Fibroblast of pulmonary artery (primary cell): ENCODE measurements around the gene DCX.

Experiments used
- DNase-seq: peaks from one replicate; pipeline ENCODE4 v3.0.0-alpha.2; 2010; ENCODE audit warnings: low read depth
- H3K4me3 ChIP-seq: replicated peaks from 2 replicates; pipeline ENCODE4 v1.5.1; 2011; ENCODE audit warnings: low read depth, mild to moderate bottlenecking, control low read depth, low read length, moderate library complexity
- CTCF ChIP-seq: IDR thresholded peaks from 2 replicates; pipeline ENCODE4 v1.5.1; 2011; ENCODE audit warnings: mild to moderate bottlenecking, control low read depth, low read length, inconsistent platforms; ENCODE audit errors: missing control alignments

The DCX gene

DNA sequence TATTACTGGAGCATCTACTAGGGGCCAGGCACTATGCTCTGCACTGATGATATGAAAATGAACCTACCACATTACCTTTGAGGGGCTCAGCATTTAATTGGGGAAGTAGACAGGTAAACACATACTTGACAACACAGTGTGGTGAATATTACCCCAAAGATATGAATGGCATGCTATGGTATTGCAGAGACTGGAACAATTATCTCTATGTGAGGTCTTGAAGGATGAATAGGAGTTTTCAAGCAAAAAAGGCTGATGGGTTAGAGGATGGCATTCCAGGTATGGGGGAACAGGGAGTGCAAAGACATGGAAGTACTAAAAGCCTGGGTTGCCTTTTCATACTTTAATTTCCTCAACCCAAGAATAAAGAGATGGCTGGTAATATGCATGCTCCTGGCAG is 82.6 kb downstream of the DCX start:
- no peak overlapping the region for H3K4me3 ChIP-seq
- no peak for TF ChIP-seq CTCF
- no peak for DNase-seq

- no peak overlapping the region for H3K4me3 ChIP-seq
- TF ChIP-seq CTCF = no peak
- no peak for DNase-seq
Observed at GRCh38 chrX:111328858-111329257, 83.1 kb downstream of the DCX start.

- DNase-seq = no peak
- no peak overlapping the region for H3K4me3 ChIP-seq
- no peak for TF ChIP-seq CTCF
Observed at GRCh38 chrX:111322231-111322855, 89.6 kb downstream of the DCX start.

DNA sequence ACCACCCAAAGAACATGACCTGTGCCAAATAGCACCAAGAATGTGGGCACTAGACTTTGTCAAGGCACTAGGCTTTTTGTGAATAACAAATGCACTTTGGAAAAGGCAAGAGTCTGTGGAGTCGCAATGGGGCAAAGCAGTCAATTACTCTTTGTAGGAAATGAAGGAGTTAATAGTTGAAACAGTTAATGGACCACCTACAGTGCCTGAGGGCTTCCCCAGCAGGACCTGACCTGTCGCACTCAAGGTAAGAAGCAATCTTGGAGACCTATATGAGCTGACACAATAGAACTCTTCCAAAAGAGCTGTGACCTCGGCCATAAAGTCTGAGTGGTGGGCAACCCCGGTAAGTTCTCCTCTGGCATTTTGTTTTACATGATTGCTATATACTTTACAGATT is 92.5 kb downstream of the DCX start:
- no peak for DNase-seq
- no peak overlapping the region for H3K4me3 ChIP-seq
- no peak for TF ChIP-seq CTCF

- no peak for DNase-seq
- TF ChIP-seq CTCF = no peak
- no peak overlapping the region for H3K4me3 ChIP-seq
Observed at GRCh38 chrX:111318901-111319300, 93.1 kb downstream of the DCX start.

- no peak for TF ChIP-seq CTCF
- H3K4me3 ChIP-seq = no peak overlapping the region
- no peak for DNase-seq
Observed at GRCh38 chrX:111309083-111309482, 102.9 kb downstream of the DCX start.

GRCh38 chrX:111308039-111308438 is 104.0 kb downstream of the DCX start:
- no peak for TF ChIP-seq CTCF
- H3K4me3 ChIP-seq = no peak overlapping the region
- DNase-seq = no peak
